ENCODE results near the gene GALNT12. TPM values are rescaled to one million over a fixed set of nuclear protein-coding genes. Genes with fewer than 3 reads are reported as not detected.

GALNT12 gene
- total RNA-seq, 1 experiment from 2014 or later, result 31.2 TPM

- ChIA-PET RAD21 (ENCODE audit: low non-redundant PET in 1 of 2, low total read pairs in 2 of 2, uncharacterized antibody in 2 of 2, unreplicated experiment in 2 of 2) (no interaction called here), CTCF (interaction anchor here (1.7 kb wide), 1 partner anchor 9 kb away, joined by 9 read pairs; no protein-coding TSS in a partner anchor), POLR2A (no interaction called here)
- H3K9me3 ChIP-seq (ENCODE audit: control insufficient read depth in 1 of 2, insufficient read depth in 1 of 2, low read depth in 1 of 2, low read length in 2 of 2), result no peaks in the 10 kb centered on the region
- H3K27ac ChIP-seq (ENCODE audit: low read depth, low read length), result no peak overlapping the region
- no peak for DNase-seq (ENCODE audit: low read depth, low spot score)
- TF ChIP-seq EZH2 (IDR thresholded peaks at IDR 0.05) (no peak), YY1 (IDR thresholded peaks at IDR 0.05; ENCODE audit: extremely low read depth, insufficient replicate concordance, low read depth, low read length) (no peak), MAX (IDR thresholded peaks at IDR 0.05) (no peak), EZH2phosphoT487 (IDR thresholded peaks at IDR 0.05; ENCODE audit: borderline replicate concordance) (no peak), SIN3A (IDR thresholded peaks at IDR 0.05; ENCODE audit: low read depth) (no peak), EGR1 (IDR thresholded peaks at IDR 0.05; ENCODE audit: low read depth) (no peak), SP1 (IDR thresholded peaks at IDR 0.05; ENCODE audit: low read depth) (no peak), JUND (IDR thresholded peaks at IDR 0.05) (no peak), ZFX (IDR thresholded peaks at IDR 0.05) (no peak), POLR2AphosphoS5 (IDR thresholded peaks at IDR 0.05; ENCODE audit: low read depth, low read length) (no peak), SRF (IDR thresholded peaks at IDR 0.05; ENCODE audit: low read depth) (no peak), POLR2A (IDR thresholded peaks at IDR 0.05; ENCODE audit: borderline replicate concordance, extremely low read depth, insufficient read depth, insufficient read length) (no peak), FOSL1 (IDR thresholded peaks at IDR 0.05; ENCODE audit: low read depth) (no peak)
- no peak for ATAC-seq
- H3K79me2 ChIP-seq (ENCODE audit: insufficient read depth, low read length), result peaks cover 19% of the 10 kb centered on the region; the same call in 1 of the 2 replicates
- peaks cover 7 to 51% of the 10 kb centered on the region in 2 experiments; a peak in 3 of 4 replicates for H3K36me3 ChIP-seq (ENCODE audit: control insufficient read depth in 1 of 2, insufficient read depth in 2 of 2, low read length in 2 of 2)
- H3K27me3 ChIP-seq (ENCODE audit: insufficient read depth, low read length), result no peaks in the 10 kb centered on the region
- H3K9me2 ChIP-seq (ENCODE audit: insufficient read depth), result no peaks in the 10 kb centered on the region
- no peak overlapping the region for H2AFZ ChIP-seq (ENCODE audit: low read depth, low read length, poor library complexity, severe bottlenecking)
- H3K4me2 ChIP-seq (ENCODE audit: low read length), result no peak overlapping the region
- no peak overlapping the region for H3K9ac ChIP-seq (ENCODE audit: low read length)
- BruUV-seq (replicated peaks), result no TSS peak
- H3K4me1 ChIP-seq (ENCODE audit: control insufficient read depth in 1 of 2, insufficient read depth in 2 of 2, low read length in 2 of 2), result peaks cover 20 to 46% of the 10 kb centered on the region in 2 experiments
- 0 out of 2 replicates have a peak, but pooled peaks cover 3% of the 10 kb centered on the region for H4K20me1 ChIP-seq (ENCODE audit: insufficient read depth)
- intact Hi-C loops (cut with micrococcal nuclease), result no loop called here
- H3K4me3 ChIP-seq (replicated peaks in 1 of 2; ENCODE audit: low read depth in 1 of 2, low read length in 2 of 2), result no peak overlapping the region
These were observed 22.4 kb upstream of the GALNT12 start for GRCh38 chr9:98784831-98785806.
